NT2/D1 (cell line): ENCODE results near the gene CISD1.

Experiments used
- DNase-seq: peaks from one replicate; pipeline ENCODE4 v3.0.0-alpha.2; 2011; ENCODE audit warnings: low read depth, low spot score
- H3K27me3 ChIP-seq: 2 replicates; pipeline ENCODE4 v1.6.0; 2011; ENCODE audit warnings: mild to moderate bottlenecking; ENCODE audit not compliant: insufficient read length, insufficient read depth
- H3K36me3 ChIP-seq: 2 replicates; pipeline ENCODE4 v1.6.1; 2011; ENCODE audit warnings: mild to moderate bottlenecking, low read length, mixed read lengths; ENCODE audit not compliant: insufficient read depth, insufficient read length
- H3K4me1 ChIP-seq: 2 replicates; pipeline ENCODE4 v1.5.1; 2011; ENCODE audit not compliant: insufficient read depth, insufficient read length
- H3K4me3 ChIP-seq: 2 replicates; pipeline ENCODE4 v1.5.1; 2011; ENCODE audit warnings: low read depth; ENCODE audit not compliant: insufficient read length
- H3K9ac ChIP-seq: 2 replicates; pipeline ENCODE4 v1.6.0; 2011; ENCODE audit warnings: low read depth; ENCODE audit not compliant: insufficient read length
- H3K9me3 ChIP-seq: 2 replicates; pipeline ENCODE4 v1.5.1; 2011; ENCODE audit warnings: mild to moderate bottlenecking, low read length; ENCODE audit not compliant: insufficient read depth
- SUZ12 ChIP-seq: IDR thresholded peaks from 2 replicates; pipeline ENCODE4 v1.6.1; 2011; ENCODE audit not compliant: insufficient read length, insufficient read depth; ENCODE audit errors: extremely low read depth
- YY1 ChIP-seq: IDR thresholded peaks from 2 replicates; pipeline ENCODE4 v1.6.1; 2011; ENCODE audit not compliant: insufficient read length, insufficient read depth
- ZNF274 ChIP-seq: IDR thresholded peaks from 2 replicates; pipeline ENCODE4 v1.6.1; 2011; ENCODE audit warnings: mild to moderate bottlenecking, low read depth, low read length

Gene CISD1

DNA sequence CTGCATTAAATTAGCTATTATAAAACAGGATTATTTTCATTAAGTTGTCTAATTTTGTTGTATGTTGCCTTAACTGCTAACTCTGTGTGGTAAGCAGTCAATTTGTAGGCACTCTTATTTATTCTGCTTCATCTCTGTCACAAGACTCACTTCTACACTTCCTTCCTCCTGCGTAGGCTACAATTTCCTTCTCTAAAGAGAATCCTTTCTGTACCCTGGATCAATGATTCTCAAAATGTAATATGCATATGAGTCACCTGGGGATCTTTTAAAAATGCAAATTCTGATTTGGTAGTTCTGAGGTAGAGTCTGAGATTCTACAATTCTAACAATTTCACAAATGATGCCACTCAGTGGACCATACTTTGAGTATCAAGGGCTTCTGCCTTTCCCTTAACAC is 61.5 kb downstream of the CISD1 start:
- no peaks in the 10 kb centered on the region for H3K36me3 ChIP-seq
- no peaks in the 10 kb centered on the region for H3K4me1 ChIP-seq
- no peak for DNase-seq
- no peak for TF ChIP-seq ZNF274
- no peak for TF ChIP-seq SUZ12
- no peak for TF ChIP-seq YY1
- no peaks in the 10 kb centered on the region for H3K27me3 ChIP-seq
- no peaks in the 10 kb centered on the region for H3K9me3 ChIP-seq
- no peak overlapping the region for H3K4me3 ChIP-seq
- H3K9ac ChIP-seq, result no peak overlapping the region

DNA sequence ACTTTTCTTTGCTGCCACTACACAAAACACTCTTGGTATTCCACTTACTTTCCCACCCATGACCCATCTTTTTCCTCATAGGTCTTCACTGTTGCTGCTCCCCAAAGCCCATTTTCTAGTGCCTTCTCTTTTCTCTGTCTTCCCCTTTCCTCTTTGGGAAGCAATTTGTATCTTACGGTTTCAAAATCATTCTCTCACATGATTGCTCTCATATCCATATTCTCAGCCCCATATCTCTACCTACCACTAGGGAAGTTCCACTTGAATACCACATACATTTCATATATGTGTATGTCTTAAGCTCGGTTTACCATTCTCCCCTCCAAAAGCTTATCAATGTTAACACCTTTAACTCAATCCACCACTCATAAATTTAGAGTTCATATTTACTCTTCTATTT is 62.7 kb downstream of the CISD1 start:
- Histone ChIP-seq H3K27me3 (no peaks in the 10 kb centered on the region), H3K4me1 (no peaks in the 10 kb centered on the region), H3K9me3 (no peaks in the 10 kb centered on the region), H3K4me3 (no peak overlapping the region), H3K36me3 (peaks cover under 1% of the 10 kb centered on the region), H3K9ac (no peak overlapping the region)
- no peak for DNase-seq
- TF ChIP-seq YY1 (no peak), SUZ12 (no peak), ZNF274 (no peak)

DNA sequence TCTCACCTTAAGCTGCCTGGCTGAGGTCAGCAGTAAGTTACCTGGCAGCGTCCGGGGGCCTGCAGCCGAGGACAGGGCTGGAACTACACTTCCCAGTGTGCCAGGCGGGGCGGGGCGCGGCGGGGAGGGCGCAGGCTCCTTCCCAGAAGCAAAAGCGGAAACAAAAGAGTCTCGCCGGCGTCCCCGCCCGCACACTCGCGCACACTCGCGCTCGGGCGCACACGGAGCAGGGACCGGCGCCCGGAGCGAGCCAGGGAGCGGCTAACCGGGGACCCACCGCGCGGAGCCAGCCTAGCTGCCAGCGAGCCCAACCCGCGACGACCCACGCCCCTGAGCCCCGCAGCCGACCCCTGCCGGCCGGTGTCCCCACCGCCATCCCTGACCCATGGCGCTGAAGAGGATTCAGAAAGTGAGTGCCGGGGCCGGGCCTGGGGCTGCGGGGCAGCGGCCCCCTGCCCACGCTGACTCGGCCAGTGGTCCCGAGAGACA is 65.9 kb downstream of the CISD1 start, which contains the start of gene UBE2D1:
Gene UBE2D1 (plus strand): TSS at position 190 of the 489 bp plus-strand sequence. CDS start 196 bp downstream, at position 386.
- no peaks in the 10 kb centered on the region for H3K4me1 ChIP-seq
- peak within 1 kb of the TSS; percentile 81 for H3K4me3 ChIP-seq
- no peaks in the 10 kb centered on the region for H3K27me3 ChIP-seq
- TF ChIP-seq ZNF274, result no peak
- no peaks in the 10 kb centered on the region for H3K9me3 ChIP-seq
- DNase-seq, result peak; percentile 32
- peak within 1 kb of the TSS; percentile 85 for H3K9ac ChIP-seq
- peaks cover 5% of the 10 kb centered on the region for H3K36me3 ChIP-seq

DNA sequence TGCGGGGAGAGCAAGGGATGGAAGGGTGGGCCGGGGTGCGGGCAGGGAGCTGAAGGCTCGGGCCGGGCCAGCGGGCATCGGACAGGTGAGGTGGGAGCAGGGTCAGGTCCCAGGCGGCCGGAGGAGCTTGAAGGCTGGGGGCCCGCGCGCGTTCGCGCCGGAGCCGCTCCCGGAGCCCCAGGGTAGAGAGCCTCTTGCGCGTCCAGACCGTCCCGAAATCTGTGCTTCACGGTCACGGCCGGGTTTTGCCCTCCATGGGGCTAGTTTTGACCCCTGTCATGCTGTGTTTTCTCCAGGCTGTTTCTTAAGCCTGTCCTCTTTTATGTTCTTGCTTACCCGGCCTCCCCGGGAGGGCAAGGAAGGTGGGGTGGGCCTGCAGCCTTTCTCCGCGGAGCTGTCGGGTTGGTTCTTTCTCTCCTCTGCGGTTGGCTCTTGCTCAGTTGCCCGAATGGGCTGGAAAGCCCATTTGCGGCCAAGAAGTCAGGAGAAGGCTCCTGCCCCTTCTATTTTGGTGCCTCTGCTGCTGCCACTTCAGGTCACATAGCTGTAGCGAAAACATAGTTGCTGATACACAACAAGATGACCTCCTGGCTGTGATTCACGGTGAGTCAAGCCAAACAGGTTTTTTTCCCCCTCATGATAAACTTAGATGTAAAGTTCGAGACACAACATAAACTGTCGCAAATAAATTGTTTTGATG is 66.5 kb downstream of the CISD1 start:
- TF ChIP-seq SUZ12 (no peak), ZNF274 (no peak), YY1 (no peak)
- no peaks in the 10 kb centered on the region for H3K27me3 ChIP-seq
- no peak for DNase-seq

DNA sequence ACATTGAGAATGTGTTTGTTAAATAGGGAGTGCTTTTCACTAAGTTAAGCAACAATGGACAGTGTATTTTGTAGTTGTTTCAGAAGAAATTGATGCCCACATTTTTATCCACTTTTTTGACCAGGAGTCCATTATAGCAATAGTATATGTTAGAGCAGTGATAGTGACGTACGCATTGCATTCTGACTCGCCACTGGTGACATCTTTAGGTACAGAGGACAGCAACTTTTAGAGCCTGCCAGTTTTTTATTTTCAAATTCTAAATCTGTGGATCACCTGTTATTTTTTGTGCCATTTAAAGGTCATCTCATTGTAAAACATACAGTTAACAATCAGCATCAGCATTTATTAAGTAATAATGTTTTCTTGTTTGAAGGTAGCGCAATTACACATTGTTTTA is 67.3 kb downstream of the CISD1 start:
- Histone ChIP-seq H3K9ac (no peak overlapping the region), H3K27me3 (no peaks in the 10 kb centered on the region), H3K36me3 (peaks cover 5% of the 10 kb centered on the region), H3K4me1 (no peaks in the 10 kb centered on the region), H3K4me3 (no peak overlapping the region), H3K9me3 (no peaks in the 10 kb centered on the region)
- no peak for DNase-seq
- TF ChIP-seq ZNF274 (no peak), YY1 (no peak), SUZ12 (no peak)

More for the DNA sequence above, 66.5 kb downstream of the CISD1 start:
- H3K9me3 ChIP-seq, result no peaks in the 10 kb centered on the region
- H3K36me3 ChIP-seq, result peaks cover 5% of the 10 kb centered on the region
- H3K9ac ChIP-seq, result peak overlapping the region; percentile 85
- peak overlapping the region; percentile 81 for H3K4me3 ChIP-seq
- no peaks in the 10 kb centered on the region for H3K4me1 ChIP-seq
